Fibroblast of villous mesenchyme (primary cell): ENCODE data around the gene HERPUD2. TPM values are rescaled to one million over a fixed set of nuclear protein-coding genes. Genes with fewer than 3 reads are reported as not detected.
"Not testable (repeated sequence)": the region's sequence is repeated elsewhere in the genome, so short reads cannot be mapped to it uniquely, and the experiment has no call there.

Experiments
- DNase-seq: peaks from one replicate; pipeline ENCODE4 v3.0.0-alpha.2; 2010; ENCODE audit warnings: low read depth
- H3K4me3 ChIP-seq: 2 replicates; pipeline ENCODE4 v1.5.1; 2011; ENCODE audit warnings: low read depth, mild to moderate bottlenecking, low read length
- CTCF ChIP-seq: IDR thresholded peaks from 2 replicates; pipeline ENCODE4 v1.5.1; 2012; ENCODE audit warnings: low read depth, mild to moderate bottlenecking, low read length; ENCODE audit not compliant: insufficient read depth
- total RNA-seq: library from RNA; depleted of rRNA; stranded (reverse); fragments of >200 nt; gene quantifications from 2 replicates; pipeline ENCODE4 v1.2.3, GENCODE V29; 2012

The HERPUD2 gene
- total RNA-seq, 1 donor: 30.7 TPM

- no peak for TF ChIP-seq CTCF
- DNase-seq: no peak
- no peak overlapping the region for H3K4me3 ChIP-seq
Measured at GRCh38 chr7:35704261-35704660, 9.3 kb upstream of the HERPUD2 start.

GRCh38 chr7:35702541-35702940, 7.6 kb upstream of the HERPUD2 start:
- no peak for TF ChIP-seq CTCF
- H3K4me3 ChIP-seq: no peak overlapping the region
- DNase-seq: no peak

- DNase-seq: no peak
- no peak for TF ChIP-seq CTCF
- no peak overlapping the region for H3K4me3 ChIP-seq
Measured at GRCh38 chr7:35701287-35701900, 6.5 kb upstream of the HERPUD2 start.

- no peak for DNase-seq
- no peak for TF ChIP-seq CTCF
Measured at GRCh38 chr7:35700865-35701264, 5.9 kb upstream of the HERPUD2 start.

GRCh38 chr7:35700333-35700732, 5.4 kb upstream of the HERPUD2 start:
- DNase-seq: no peak
- no peak for TF ChIP-seq CTCF
- H3K4me3 ChIP-seq: no peak overlapping the region

More at GRCh38 chr7:35700865-35701264, 5.9 kb upstream of the HERPUD2 start:
- H3K4me3 ChIP-seq: no peak overlapping the region

DNA sequence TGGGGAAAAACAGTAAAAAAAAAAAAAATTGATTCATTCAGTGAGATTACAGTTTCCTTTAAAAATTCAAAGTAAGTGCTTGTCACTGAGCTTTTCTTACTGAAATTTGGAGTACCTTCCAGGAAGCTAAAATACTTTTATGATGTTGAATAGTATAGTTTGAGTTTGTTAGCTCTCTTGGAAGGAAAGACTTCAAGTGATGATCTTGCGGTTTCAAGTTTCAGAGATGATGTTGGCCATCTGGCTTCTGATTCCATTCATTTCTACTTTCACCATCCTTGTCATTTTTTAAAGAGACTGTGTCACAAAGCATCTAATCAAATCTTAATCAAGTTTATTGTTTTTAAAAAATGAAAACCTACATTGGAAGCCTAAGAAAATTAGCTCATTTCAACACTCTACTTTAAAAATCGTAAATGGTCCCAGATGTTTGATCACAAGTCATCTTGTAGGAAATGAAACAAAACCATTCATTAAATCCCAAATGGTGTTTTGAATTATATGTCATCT, 4.9 kb upstream of the HERPUD2 start:
- H3K4me3 ChIP-seq: no peak overlapping the region
- TF ChIP-seq CTCF: no peak
- peak; percentile 36 for DNase-seq

- not testable (repeated sequence) for DNase-seq, H3K4me3 ChIP-seq
Measured at GRCh38 chr7:35698382-35698781, 3.4 kb upstream of the HERPUD2 start.
